Astrocyte of the cerebellum (primary cell): ENCODE measurements around the gene CDKN1B.

Experiments used
- DNase-seq: peaks from one replicate; pipeline ENCODE4 v3.0.0-alpha.2; 2011; ENCODE audit warnings: low read depth
- H3K4me3 ChIP-seq: 2 replicates; pipeline ENCODE4 v1.5.1; 2011; ENCODE audit warnings: mild to moderate bottlenecking, low read depth, low read length, moderate library complexity
- in situ Hi-C: cut with HindIII; loops from 2 replicates; pipeline ENCODE4 v1.10.0; 2017; ENCODE audit warnings: low sequenced_read_pairs
- TF ChIP-seq, protein P1 (sequence below): IDR thresholded peaks from 2 replicates; pipeline ENCODE4 v1.5.1; 2012; ENCODE audit warnings: low read length, low read depth, moderate library complexity, mild to moderate bottlenecking; ENCODE audit errors: missing control alignments

CDKN1B gene

DNA sequence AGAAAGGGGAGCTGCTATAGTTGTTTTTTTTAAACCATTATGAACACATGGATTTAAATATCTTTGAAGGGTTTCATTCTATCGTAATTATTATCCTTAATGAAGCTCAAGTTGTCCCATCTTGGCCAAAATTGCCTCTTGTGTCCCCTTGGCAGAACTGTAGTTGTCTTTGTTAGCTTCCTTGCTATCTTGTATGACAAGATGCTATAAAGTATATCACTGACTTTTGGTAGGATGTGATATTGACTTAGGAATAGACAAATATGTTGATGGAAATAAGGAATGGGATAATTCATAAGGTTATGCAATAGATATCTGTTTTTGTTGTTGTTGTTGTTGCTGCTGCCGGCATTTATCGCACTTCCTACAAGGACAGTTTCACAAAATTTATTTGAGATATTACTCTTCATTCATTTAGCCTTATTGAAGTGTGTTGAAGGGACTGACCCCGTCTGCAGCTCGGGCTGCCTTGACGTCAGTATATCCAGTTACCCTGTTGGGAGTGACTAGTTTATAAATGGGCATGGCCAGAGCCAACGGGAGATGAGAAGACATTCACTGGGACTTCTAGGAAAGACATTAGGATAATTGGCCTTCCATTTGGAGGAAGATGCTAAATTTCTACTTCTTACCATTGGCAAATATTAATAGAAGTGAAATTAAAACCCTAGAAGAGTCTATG is 42.2 kb downstream of the CDKN1B start:
- TF ChIP-seq, protein P1, sequence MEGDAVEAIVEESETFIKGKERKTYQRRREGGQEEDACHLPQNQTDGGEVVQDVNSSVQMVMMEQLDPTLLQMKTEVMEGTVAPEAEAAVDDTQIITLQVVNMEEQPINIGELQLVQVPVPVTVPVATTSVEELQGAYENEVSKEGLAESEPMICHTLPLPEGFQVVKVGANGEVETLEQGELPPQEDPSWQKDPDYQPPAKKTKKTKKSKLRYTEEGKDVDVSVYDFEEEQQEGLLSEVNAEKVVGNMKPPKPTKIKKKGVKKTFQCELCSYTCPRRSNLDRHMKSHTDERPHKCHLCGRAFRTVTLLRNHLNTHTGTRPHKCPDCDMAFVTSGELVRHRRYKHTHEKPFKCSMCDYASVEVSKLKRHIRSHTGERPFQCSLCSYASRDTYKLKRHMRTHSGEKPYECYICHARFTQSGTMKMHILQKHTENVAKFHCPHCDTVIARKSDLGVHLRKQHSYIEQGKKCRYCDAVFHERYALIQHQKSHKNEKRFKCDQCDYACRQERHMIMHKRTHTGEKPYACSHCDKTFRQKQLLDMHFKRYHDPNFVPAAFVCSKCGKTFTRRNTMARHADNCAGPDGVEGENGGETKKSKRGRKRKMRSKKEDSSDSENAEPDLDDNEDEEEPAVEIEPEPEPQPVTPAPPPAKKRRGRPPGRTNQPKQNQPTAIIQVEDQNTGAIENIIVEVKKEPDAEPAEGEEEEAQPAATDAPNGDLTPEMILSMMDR = no peak
- no peak for DNase-seq
- in situ Hi-C loops = no loop called here
- H3K4me3 ChIP-seq = no peak overlapping the region

DNA sequence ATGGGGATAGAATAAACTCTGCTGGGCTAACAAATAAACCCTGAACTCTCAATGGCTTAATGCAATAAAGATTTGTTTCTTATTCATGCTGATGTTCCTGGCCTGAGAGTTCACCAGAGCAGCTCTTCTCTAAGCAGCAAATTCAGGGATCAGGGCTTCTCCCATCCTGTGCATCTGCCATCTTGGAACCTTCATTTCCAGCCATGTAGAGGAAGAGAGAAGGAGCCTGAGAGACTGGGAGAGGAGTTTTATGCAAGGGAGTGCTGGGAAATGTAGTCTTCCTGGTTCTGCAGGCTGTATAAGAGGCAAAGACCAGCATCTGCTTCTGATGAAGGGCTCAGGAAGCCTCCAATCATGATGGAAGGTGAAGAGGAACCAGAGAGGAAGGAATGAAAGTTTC is 47.7 kb downstream of the CDKN1B start:
- H3K4me3 ChIP-seq = no peak overlapping the region
- TF ChIP-seq, protein P1 = no peak
- in situ Hi-C loops = no loop called here
- no peak for DNase-seq

DNA sequence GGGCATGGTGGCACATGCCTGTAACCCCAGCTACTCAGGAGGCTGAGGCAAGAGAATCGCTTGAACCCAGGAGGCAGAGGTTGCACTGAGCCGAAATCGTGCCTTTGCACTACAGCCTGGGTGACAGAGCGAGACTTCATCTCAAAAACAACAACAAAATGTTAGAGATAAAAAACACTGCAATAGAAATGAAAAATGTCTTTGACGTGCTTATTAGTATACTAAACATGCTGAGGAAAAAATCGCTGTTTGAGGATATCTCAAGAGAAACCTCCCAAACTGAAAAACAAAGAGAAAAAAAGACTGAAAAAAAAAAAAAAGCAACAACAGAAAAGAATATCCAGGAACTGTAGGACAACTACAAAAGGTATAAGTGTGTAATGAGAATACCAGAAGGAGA is 53.1 kb downstream of the CDKN1B start:
- TF ChIP-seq, protein P1 = no peak
- no peak for DNase-seq
- in situ Hi-C loops = no loop called here
- H3K4me3 ChIP-seq = no peak overlapping the region
